T-helper 1 cell treated with Interleukin-12 subunit alpha and Interleukin-12 subunit beta and Interleukin-4 antibody, amounts not matched to agents 30 μg/mL and 1 μg/mL, for 36 hours (primary cell): ENCODE measurements around the gene OBSL1.

Source experiments
- H3K27ac Mint-ChIP-seq: one replicate; pipeline ENCODE4 v1.8.0; 2021; ENCODE audit warnings: mild to moderate bottlenecking, mixed read lengths
- H3K27me3 Mint-ChIP-seq: one replicate; pipeline ENCODE4 v1.8.0; 2021; ENCODE audit warnings: low read depth, mixed read lengths
- H3K36me3 Mint-ChIP-seq: one replicate; pipeline ENCODE4 v1.8.0; 2021; ENCODE audit warnings: low read depth, mixed read lengths
- H3K4me1 Mint-ChIP-seq: one replicate; pipeline ENCODE4 v1.8.0; 2021; ENCODE audit warnings: low read depth, mixed read lengths
- H3K4me3 Mint-ChIP-seq: one replicate; pipeline ENCODE4 v1.8.0; 2021; ENCODE audit warnings: mild to moderate bottlenecking, moderate library complexity, mixed read lengths
- H3K9me3 Mint-ChIP-seq: one replicate; pipeline ENCODE4 v1.8.0; 2021; ENCODE audit warnings: mixed read lengths

OBSL1 gene

DNA sequence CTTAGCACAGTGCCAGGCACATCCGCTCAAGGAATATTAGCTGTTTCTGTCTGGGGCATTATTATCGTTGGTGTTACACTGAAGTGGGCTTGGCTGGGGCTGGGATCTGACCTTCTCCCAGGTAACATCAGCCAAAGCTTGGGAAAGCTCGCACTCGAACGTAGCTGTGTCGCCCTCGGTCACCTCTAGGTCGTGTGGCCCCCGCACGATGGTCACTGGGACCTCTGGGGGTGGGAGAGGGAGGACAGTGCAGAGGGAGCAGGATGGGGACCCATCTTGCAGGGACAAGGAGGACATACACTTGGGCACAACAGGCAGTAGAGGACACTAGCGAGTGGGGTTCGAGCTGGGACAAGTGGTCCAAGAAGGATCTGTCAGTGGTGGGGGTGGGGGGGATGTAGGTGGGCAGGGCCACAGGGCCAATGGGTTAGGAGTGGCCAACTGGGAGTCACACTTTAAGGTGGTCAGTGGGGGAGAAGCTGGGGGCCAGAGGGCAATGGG lies 17.8 kb downstream of the OBSL1 start:
- peaks cover 6% of the 10 kb centered on the region for H3K4me1 Mint-ChIP-seq
- H3K27ac Mint-ChIP-seq, result no peak overlapping the region
- H3K4me3 Mint-ChIP-seq, result no peak overlapping the region
- H3K36me3 Mint-ChIP-seq, result no peaks in the 10 kb centered on the region
- H3K9me3 Mint-ChIP-seq, result no peaks in the 10 kb centered on the region
- peaks cover 27% of the 10 kb centered on the region for H3K27me3 Mint-ChIP-seq

DNA sequence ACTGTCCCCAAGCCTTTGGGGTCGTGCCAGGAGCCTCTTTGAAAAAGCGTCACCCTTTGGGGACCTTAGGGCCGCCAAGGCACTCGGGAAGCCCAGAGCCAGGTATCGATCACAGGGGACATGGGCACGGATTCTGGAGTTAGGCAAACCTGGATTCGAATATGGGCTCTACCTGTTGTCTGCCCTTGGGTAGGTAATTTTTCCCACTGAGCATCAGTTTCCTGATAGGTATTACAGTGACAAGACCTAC lies 18.2 kb downstream of the OBSL1 start:
- H3K27ac Mint-ChIP-seq, result no peak overlapping the region

DNA sequence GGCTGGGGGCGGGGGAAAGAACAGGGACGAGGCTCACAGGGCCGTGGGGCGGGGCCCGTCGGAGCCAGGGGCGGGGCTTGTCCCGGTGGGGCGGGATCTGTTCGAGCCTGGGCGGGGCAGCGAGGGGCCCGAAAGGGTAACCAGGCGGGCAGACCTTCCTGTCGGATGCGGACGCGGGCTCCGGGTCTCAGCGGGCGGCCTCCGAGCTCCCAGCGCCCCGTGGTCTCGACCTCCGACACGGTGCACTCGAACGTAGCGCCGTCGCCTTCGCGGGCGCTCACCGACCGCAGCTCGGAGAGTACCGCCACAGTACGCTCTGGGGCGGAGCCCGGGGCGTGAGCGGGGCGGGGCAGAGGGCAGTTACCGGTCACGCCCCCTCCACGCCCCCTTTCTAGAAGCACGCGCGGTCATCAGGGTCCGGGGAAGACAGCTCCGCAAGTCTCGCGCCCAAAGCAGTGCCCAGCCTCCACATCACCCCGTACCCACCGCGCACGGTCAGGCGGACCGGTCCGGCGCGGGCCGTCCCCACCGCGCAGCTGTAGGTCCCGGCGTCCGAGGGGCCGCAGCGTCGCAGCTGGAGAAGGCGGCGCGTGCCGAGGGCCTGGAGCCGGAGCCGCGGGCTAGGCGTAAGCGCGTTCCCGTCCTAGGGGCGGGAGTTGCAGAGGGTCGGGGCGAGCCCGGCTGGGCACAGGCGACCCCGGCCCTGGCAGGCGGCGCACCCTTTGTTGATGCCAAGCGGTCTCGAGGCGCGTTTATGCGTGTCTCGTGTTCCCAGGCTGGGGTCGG lies 18.8 kb downstream of the OBSL1 start:
- H3K4me1 Mint-ChIP-seq, result peaks cover 6% of the 10 kb centered on the region
- no peak overlapping the region for H3K27ac Mint-ChIP-seq
- no peaks in the 10 kb centered on the region for H3K36me3 Mint-ChIP-seq
- peak overlapping the region; percentile 72 for H3K4me3 Mint-ChIP-seq
- peaks cover 31% of the 10 kb centered on the region for H3K27me3 Mint-ChIP-seq
- no peaks in the 10 kb centered on the region for H3K9me3 Mint-ChIP-seq

More for the DNA sequence above, 18.2 kb downstream of the OBSL1 start:
- H3K27me3 Mint-ChIP-seq, result peaks cover 31% of the 10 kb centered on the region
- no peak overlapping the region for H3K4me3 Mint-ChIP-seq
- H3K36me3 Mint-ChIP-seq, result no peaks in the 10 kb centered on the region
- peaks cover 6% of the 10 kb centered on the region for H3K4me1 Mint-ChIP-seq
- H3K9me3 Mint-ChIP-seq, result no peaks in the 10 kb centered on the region

DNA sequence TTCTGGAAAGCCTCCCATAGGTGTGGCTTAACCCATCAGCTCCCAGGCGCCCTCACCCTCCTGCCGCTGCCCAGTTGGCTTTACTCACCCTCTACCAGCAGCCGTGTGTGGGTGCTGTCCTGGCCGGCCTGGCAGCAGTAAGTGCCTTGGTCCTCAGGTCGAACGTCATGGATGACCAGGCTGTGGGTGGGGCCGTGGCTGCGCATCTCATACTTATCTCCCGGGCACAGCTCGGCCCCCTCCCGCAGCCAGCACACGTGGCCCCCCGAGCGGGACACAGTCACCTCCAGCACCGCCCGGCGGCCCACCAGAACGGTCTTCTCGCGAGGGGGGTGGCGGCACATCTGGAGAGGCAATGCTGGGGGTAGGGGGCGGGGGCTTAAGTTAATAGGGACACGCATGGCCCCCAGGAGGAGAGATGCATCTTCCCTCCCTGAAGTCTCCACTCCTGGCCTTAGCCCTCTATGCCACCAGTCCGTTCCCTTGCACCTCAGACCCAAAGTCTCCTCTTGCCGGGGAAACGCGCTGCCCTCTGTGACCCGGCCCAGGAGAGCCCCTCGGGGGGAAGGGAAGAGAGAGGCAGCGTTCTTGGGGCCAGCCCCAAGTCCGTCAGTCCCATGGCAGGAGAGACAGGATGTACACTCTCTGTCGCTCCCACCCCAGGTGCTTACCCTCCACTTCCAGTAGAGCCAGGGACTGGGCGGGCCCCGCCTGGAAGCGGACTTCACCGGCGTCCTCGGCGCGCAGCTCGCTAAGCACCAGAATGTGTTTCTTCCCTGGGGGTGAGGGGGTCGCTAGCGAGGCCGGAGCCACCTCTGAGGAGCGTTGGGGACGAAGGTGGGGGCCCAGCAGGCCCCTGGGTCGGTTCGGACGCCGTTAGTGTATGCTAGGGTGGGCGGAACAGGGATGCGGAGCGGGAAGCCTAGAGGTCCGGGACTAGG lies 19.6 kb downstream of the OBSL1 start:
- Mint-ChIP-seq H3K36me3 (no peaks in the 10 kb centered on the region), H3K27me3 (peaks cover 31% of the 10 kb centered on the region), H3K4me3 (peak overlapping the region; percentile 72), H3K27ac (peak overlapping the region; percentile 11), H3K9me3 (no peaks in the 10 kb centered on the region), H3K4me1 (peaks cover 6% of the 10 kb centered on the region)

DNA sequence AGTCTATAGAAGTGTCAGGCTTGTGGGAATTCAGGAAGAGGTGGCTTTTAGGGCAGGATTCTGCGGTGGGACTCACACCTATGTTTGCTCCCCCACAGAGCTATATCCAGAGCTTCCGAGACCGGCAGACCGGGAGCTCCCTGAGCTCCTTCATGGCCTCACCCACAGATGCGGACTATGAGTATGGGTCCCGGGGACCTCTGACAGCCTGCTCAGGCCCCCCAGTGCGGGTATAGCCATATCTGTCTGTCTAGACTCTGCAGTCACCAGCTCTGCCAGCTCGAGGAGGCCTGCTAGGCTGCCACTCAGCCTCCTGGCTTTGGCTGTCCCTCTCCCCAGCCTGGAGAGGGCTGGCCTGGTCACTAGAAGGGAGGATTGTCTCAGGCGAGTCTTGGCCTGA lies 21.7 kb downstream of the OBSL1 start:
- H3K4me1 Mint-ChIP-seq, result peaks cover 6% of the 10 kb centered on the region
- H3K9me3 Mint-ChIP-seq, result no peaks in the 10 kb centered on the region
- H3K36me3 Mint-ChIP-seq, result no peaks in the 10 kb centered on the region
- peaks cover 46% of the 10 kb centered on the region for H3K27me3 Mint-ChIP-seq
- no peak overlapping the region for H3K27ac Mint-ChIP-seq
- no peak overlapping the region for H3K4me3 Mint-ChIP-seq

DNA sequence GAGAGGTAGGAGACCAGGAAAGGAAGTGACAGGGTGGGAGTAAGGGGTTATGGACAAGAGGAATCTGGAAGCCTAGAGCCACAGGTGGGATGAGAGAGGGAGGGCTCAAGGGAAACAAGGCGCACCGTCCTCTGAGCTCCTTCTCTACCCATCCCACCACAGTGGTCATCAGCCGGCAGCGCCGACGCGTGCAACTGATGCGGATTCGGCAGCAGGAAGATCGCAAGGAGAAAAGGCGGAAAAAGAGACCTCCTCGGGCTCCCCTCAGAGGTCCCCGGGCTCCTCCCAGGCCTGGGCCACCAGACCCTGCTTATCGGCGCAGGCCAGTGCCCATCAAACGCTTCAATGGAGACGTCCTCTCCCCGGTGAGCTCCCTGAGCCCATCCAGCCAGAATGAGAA lies 22.3 kb downstream of the OBSL1 start:
- H3K36me3 Mint-ChIP-seq, result no peaks in the 10 kb centered on the region
- no peak overlapping the region for H3K4me3 Mint-ChIP-seq
- no peak overlapping the region for H3K27ac Mint-ChIP-seq
- H3K4me1 Mint-ChIP-seq, result peaks cover 8% of the 10 kb centered on the region
- H3K27me3 Mint-ChIP-seq, result peaks cover 48% of the 10 kb centered on the region
- no peaks in the 10 kb centered on the region for H3K9me3 Mint-ChIP-seq

DNA sequence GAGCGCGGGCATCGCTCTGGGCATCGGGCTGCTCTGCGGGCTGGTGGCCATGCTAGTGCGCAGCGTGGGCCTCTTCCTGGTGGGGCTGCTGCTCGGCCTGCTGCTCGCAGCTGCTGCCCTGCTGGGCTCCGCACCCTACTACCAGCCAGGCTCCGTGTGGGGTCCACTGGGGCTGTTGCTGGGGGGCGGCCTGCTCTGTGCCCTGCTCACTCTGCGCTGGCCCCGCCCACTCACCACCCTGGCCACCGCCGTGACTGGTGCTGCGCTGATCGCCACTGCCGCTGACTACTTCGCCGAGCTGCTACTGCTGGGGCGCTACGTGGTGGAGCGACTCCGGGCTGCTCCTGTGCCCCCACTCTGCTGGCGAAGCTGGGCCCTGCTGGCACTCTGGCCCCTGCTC lies 23.7 kb downstream of the OBSL1 start:
- H3K36me3 Mint-ChIP-seq, result no peaks in the 10 kb centered on the region
- no peak overlapping the region for H3K4me3 Mint-ChIP-seq
- H3K27me3 Mint-ChIP-seq, result peaks cover 39% of the 10 kb centered on the region
- peaks cover 11% of the 10 kb centered on the region for H3K4me1 Mint-ChIP-seq
- H3K9me3 Mint-ChIP-seq, result no peaks in the 10 kb centered on the region
- H3K27ac Mint-ChIP-seq, result no peak overlapping the region

DNA sequence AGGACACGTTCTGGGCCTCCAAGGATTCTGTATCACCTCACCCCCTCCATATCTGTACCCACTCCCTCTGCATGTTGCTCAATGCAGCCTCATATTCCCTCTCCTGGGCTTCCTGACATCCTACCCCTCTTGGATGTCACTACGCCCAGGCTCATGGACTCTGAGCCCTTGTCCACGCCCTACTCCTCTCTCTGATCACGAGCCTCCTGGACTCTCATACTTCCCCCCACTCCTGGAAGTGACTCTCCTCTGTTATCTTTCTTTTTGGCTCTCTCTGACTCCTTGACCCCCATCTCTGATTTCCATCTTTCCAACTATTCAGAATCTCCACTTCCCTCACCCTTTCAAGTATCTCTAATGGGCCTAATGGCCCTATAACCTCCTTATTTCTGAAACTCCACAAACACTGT lies 25.4 kb downstream of the OBSL1 start:
- H3K4me1 Mint-ChIP-seq, result peaks cover 13% of the 10 kb centered on the region
- H3K27me3 Mint-ChIP-seq, result peaks cover 31% of the 10 kb centered on the region
- H3K9me3 Mint-ChIP-seq, result no peaks in the 10 kb centered on the region
- H3K36me3 Mint-ChIP-seq, result peaks cover 5% of the 10 kb centered on the region
- H3K27ac Mint-ChIP-seq, result no peak overlapping the region
- H3K4me3 Mint-ChIP-seq, result no peak overlapping the region

DNA sequence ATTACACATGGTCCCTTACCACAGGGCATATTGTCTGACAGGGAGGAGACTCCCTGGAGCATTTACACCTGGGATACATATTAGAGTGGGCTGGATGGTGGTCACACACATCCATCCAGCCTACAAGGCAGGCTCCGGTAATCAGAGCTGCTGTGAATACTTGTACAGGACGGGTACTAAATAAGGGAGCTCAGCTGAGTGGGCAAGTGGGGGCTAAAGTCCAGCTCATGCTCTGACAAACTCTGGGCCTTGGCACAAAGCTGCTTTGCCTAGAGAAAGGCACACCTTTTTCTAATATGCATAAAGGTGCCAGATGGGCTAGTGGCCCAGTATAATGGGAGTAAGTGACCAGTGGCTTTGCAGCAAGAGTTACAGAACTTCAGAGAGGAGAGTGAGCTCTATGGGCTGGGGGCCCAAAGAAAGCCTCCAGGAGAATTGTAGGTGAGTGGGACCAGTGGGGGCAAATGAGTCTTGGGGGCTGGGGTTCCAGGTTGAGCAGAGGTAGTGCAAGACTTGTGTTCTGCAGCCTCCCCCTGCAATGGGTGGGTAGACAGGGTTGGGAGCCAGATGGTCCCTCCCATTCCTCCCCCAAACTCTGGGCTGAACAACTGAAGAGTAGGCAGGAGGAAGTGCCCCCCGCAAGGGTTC lies 25.9 kb downstream of the OBSL1 start:
- Mint-ChIP-seq H3K27ac (no peak overlapping the region), H3K9me3 (no peaks in the 10 kb centered on the region), H3K4me1 (peaks cover 11% of the 10 kb centered on the region), H3K4me3 (no peak overlapping the region), H3K36me3 (peaks cover 8% of the 10 kb centered on the region), H3K27me3 (peaks cover 26% of the 10 kb centered on the region)

DNA sequence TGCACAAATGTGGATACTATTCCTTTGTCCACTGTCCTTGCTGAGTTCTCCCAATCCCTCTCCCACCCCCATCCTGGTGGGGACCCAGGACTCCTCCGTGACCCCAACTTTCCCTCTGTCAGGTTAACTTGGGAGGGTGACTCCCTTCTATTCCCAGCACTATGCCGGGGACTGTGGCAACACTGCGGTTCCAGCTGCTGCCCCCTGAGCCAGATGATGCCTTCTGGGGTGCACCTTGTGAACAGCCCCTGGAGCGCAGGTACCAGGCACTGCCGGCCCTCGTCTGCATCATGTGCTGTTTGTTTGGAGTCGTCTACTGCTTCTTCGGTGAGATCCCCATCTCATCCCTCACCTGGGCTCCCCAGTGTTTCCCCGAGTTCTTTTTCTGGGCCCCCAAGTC lies 26.8 kb downstream of the OBSL1 start:
- Mint-ChIP-seq H3K36me3 (peaks cover 8% of the 10 kb centered on the region), H3K27ac (peak overlapping the region; percentile 70), H3K27me3 (peaks cover 25% of the 10 kb centered on the region), H3K9me3 (no peaks in the 10 kb centered on the region), H3K4me3 (peak overlapping the region; percentile 74), H3K4me1 (peaks cover 11% of the 10 kb centered on the region)

DNA sequence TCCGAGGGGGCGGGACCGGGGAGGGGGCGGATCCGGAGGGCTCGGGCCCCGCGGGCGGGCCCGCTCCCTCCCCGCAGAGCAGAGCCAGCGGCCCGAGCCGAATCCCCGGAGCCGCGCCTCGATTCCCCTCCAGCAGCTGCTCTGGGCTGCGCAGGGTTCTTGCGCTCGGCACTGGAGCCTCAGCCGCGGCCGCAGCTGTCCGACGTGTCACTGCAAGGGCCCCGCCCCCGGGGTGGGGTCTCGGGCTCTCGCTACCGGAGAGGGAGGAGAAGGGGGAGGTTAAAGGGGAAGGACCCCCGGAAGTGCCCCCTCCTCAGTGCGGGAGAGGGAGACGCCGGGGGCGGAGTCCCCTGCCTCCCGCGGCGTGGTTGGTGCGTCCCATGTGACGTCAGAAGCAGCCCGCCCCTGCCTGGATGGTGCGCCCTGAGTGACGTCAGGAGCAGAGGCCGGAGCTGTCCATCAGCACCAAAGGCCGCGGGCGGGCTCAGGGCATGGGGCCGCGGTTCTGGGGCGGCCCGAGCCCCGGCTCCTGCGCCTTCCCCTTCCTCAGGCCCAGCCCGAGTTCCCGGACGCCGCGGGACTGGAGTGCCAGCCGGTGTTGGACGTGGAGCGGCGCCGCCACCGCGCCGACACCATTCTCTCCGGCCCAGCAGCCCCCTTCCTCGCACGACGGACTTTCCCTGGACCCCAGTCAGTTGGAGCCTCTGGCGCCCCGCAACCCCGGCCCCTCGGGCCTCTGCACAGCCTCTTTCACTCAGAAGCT lies 27.6 kb downstream of the OBSL1 start, which contains the start of the genes CHPF and TMEM198:
TSS of gene CHPF (minus strand) at position 214 of the 763 bp plus-strand sequence. CDS start 271 bp downstream, outside the sequence.
TSS of gene TMEM198 (plus strand) at position 433 of the 763 bp plus-strand sequence. CDS start 700 bp downstream, outside the sequence.
- peaks cover 25% of the 10 kb centered on the region for H3K27me3 Mint-ChIP-seq
- H3K36me3 Mint-ChIP-seq, result peaks cover 8% of the 10 kb centered on the region
- H3K4me1 Mint-ChIP-seq, result peaks cover 11% of the 10 kb centered on the region
- H3K9me3 Mint-ChIP-seq, result no peaks in the 10 kb centered on the region
- H3K27ac Mint-ChIP-seq, result peak within 1 kb of the TSS; percentile 87
- peak within 1 kb of the TSS; percentile 88 for H3K4me3 Mint-ChIP-seq

DNA sequence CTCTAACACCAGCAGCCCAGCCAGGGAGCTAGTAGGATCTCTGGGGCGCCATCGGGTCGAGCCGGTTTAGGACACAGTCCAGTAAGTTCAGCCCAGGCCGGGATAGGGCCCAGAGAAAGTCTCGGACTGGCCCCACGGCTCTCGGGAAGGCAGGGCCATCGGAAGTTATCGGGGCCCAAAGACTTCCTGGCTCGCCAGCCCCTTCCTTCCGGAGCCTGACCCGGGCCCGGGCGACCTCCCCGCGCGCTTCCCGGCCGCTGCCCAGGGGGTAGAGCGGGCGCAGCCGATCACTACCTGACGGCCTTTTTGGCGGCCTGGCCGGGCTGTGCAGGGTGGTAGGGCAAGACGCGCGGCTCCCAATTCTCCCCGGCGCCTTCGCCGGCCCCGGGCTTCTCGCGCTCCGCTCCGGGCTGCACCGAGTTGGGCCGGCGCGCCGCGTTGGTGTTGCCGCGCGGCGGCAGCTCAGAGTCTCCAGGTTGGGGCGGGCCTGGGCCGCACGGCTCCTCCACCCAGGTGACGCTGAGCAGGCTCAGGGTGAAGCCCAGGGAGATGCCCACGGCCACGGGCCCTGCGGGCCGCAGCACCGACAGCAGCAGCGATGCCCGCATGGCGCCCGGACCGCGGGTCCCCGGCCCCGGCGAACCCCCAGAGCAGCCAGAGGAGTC lies 28.3 kb downstream of the OBSL1 start:
- Mint-ChIP-seq H3K4me1 (peaks cover 11% of the 10 kb centered on the region), H3K27me3 (peaks cover 20% of the 10 kb centered on the region), H3K9me3 (no peaks in the 10 kb centered on the region), H3K4me3 (peak overlapping the region; percentile 88), H3K27ac (peak overlapping the region; percentile 87), H3K36me3 (peaks cover 10% of the 10 kb centered on the region)

DNA sequence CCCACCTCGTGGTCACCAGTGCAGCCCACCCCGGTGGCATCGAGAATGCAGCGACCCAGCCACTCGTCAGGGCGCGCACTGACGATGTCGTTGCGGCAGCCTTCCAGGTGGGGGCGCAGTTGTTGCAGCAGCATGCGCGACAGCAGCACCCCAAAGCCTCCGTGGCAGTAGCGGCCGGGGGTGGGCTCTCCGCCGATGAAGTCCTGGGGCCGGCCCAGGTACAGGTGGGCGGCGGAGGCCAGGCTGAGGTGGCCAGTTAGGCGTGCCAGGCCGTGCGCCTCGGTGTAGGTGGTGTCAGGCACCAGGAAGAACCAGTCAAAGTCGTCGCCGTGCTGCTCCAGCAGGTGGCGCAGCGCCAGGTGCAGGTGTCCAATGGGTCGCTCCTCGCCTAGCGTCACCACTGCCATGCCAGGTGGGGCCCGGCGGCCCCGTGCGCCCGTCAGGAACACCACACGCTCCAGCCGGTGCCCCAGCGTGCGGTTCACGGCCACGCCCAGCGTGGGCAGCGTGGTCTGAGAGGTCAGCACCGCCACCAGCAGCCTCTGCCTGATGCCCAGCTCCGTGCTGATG lies 29.6 kb downstream of the OBSL1 start:
- H3K36me3 Mint-ChIP-seq, result peaks cover 10% of the 10 kb centered on the region
- H3K27me3 Mint-ChIP-seq, result peaks cover 20% of the 10 kb centered on the region
- no peaks in the 10 kb centered on the region for H3K9me3 Mint-ChIP-seq
- no peak overlapping the region for H3K27ac Mint-ChIP-seq
- peak overlapping the region; percentile 88 for H3K4me3 Mint-ChIP-seq
- peaks cover 11% of the 10 kb centered on the region for H3K4me1 Mint-ChIP-seq
